Natural killer cell (primary cell): ENCODE measurements around the gene ARHGAP26. TPM values are rescaled to one million over a fixed set of nuclear protein-coding genes. Genes with fewer than 3 reads are reported as not detected.

Source experiments
- ATAC-seq, 3 donors: fragments of 150-1000 bp in 2 of 3; fragments of 200-7000 bp in 1 of 3; cut with Tn5 transposase; 1 replicate in 1 of 3; 2 replicates in 2 of 3; pipeline ENCODE4 v1.10.0; 2021; ENCODE audit warnings: mild to moderate bottlenecking in 2 of 3, moderate library complexity in 2 of 3
- DNase-seq, 2 donors: peaks; one replicate each; pipeline versions ENCODE4 v3.0.0 to v3.0.0-alpha.2; 2013 to 2021; ENCODE audit warnings: mixed read lengths in 1 of 2
- H3K27ac ChIP-seq: one replicate; pipeline ENCODE4 v1.5.1; 2013; ENCODE audit warnings: mild to moderate bottlenecking, low read length
- H3K27me3 ChIP-seq: one replicate; pipeline ENCODE4 v1.6.1; 2013; ENCODE audit warnings: low read length; ENCODE audit not compliant: control insufficient read depth, insufficient read depth
- H3K36me3 ChIP-seq: one replicate; pipeline ENCODE4 v1.6.1; 2013; ENCODE audit warnings: low read length; ENCODE audit not compliant: control insufficient read depth, insufficient read depth
- H3K4me1 ChIP-seq: one replicate; pipeline ENCODE4 v1.6.1; 2013; ENCODE audit warnings: low read length; ENCODE audit not compliant: control insufficient read depth, insufficient read depth
- H3K4me3 ChIP-seq: one replicate; pipeline ENCODE4 v1.5.1; 2013; ENCODE audit warnings: low read length
- H3K9me3 ChIP-seq: one replicate; pipeline ENCODE4 v1.6.1; 2013; ENCODE audit warnings: low read length; ENCODE audit not compliant: control insufficient read depth, insufficient read depth
- H3K27ac Mint-ChIP-seq, 2 donors: one replicate each; pipeline ENCODE4 v1.8.0; 2022; ENCODE audit warnings: mild to moderate bottlenecking in 2 of 2, mixed read lengths in 2 of 2, moderate library complexity in 1 of 2
- H3K27me3 Mint-ChIP-seq, 2 donors: one replicate each; pipeline ENCODE4 v1.8.0; 2022; ENCODE audit warnings: low read depth in 2 of 2, mixed read lengths in 2 of 2
- H3K36me3 Mint-ChIP-seq: one replicate; pipeline ENCODE4 v1.8.0; 2022; ENCODE audit warnings: mixed read lengths
- H3K4me1 Mint-ChIP-seq, 2 donors: one replicate each; pipeline ENCODE4 v1.8.0; 2022; ENCODE audit warnings: mixed read lengths in 2 of 2
- H3K4me3 Mint-ChIP-seq: one replicate; pipeline ENCODE4 v1.8.0; 2022; ENCODE audit warnings: mild to moderate bottlenecking, moderate library complexity, mixed read lengths
- H3K9me3 Mint-ChIP-seq, 2 donors: one replicate each; pipeline ENCODE4 v1.8.0; 2022; ENCODE audit warnings: mixed read lengths in 2 of 2
- CTCF ChIP-seq: fragments of 200-600 bp; IDR thresholded peaks from one replicate; pipeline ENCODE4 v1.8.0; 2022; ENCODE audit warnings: antibody characterized with exemption
- WGBS: methylation state at CpG from one replicate; pipeline ENCODE4 v1.1.7; 2013; ENCODE audit warnings: missing lambda C conversion rate; ENCODE audit not compliant: insufficient coverage; 5-methylcytosine and 5-hydroxymethylcytosine counted together
- intact Hi-C: fragments of 100-400 bp; cut with micrococcal nuclease; formaldehyde crosslinking; loops from one replicate; pipeline ENCODE4 v1.14.2; 2022
- total RNA-seq, 4 donors: library from RNA; stranded (reverse); fragments of 120-200 nt in 1 of 4; gene quantifications; one replicate each; pipeline versions ENCODE4 v1.2.3 to v1.2.4, GENCODE V29; 2013 to 2022

ARHGAP26 gene
- total RNA-seq, 3 donors from 2014 or later (not counting 1 experiment from before 2014, with no cell fraction given), result 153 to 159 (median 158) TPM

GRCh38 chr5:142839711-142840346 is 69.7 kb downstream of the ARHGAP26 start:
- H3K4me3 Mint-ChIP-seq, result no peak overlapping the region
- DNase-seq (no peak), ATAC-seq (no peak)
- no peaks in the 10 kb centered on the region for H3K27me3 ChIP-seq
- no peak for TF ChIP-seq CTCF
- WGBS, result 92% methylated on average over 6 of the region's 6 CpGs
- intact Hi-C loops, result no loop called here
- peaks cover 81 to 84% of the 10 kb centered on the region in 2 donors for H3K4me1 Mint-ChIP-seq
- no peaks in the 10 kb centered on the region for H3K36me3 ChIP-seq
- H3K9me3 Mint-ChIP-seq, result no peaks in the 10 kb centered on the region
- H3K4me3 ChIP-seq, result no peak overlapping the region
- no peak overlapping the region for H3K27ac ChIP-seq
- no peak overlapping the region for H3K27ac Mint-ChIP-seq
- no peaks in the 10 kb centered on the region for H3K9me3 ChIP-seq
- no peaks in the 10 kb centered on the region for H3K27me3 Mint-ChIP-seq
- H3K36me3 Mint-ChIP-seq, result no peaks in the 10 kb centered on the region
- H3K4me1 ChIP-seq, result peaks cover 10% of the 10 kb centered on the region

GRCh38 chr5:142840575-142840974 is 70.4 kb downstream of the ARHGAP26 start:
- no peaks in the 10 kb centered on the region for H3K9me3 Mint-ChIP-seq
- WGBS, result 84% methylated on average over 1 of the region's 2 CpGs
- H3K36me3 Mint-ChIP-seq, result no peaks in the 10 kb centered on the region
- H3K4me1 Mint-ChIP-seq, result peaks cover 81 to 84% of the 10 kb centered on the region in 2 donors
- Histone ChIP-seq H3K36me3 (no peaks in the 10 kb centered on the region), H3K4me3 (no peak overlapping the region), H3K4me1 (peaks cover 17% of the 10 kb centered on the region), H3K27me3 (no peaks in the 10 kb centered on the region), H3K27ac (no peak overlapping the region), H3K9me3 (no peaks in the 10 kb centered on the region)
- no peaks in the 10 kb centered on the region for H3K27me3 Mint-ChIP-seq
- no peak for ATAC-seq
- peak overlapping the region in 1 of 2 donors; percentile 16 for H3K27ac Mint-ChIP-seq
- TF ChIP-seq CTCF, result no peak
- intact Hi-C loops, result no loop called here
- DNase-seq, result no peak
- H3K4me3 Mint-ChIP-seq, result no peak overlapping the region

GRCh38 chr5:142841511-142842265 is 71.5 kb downstream of the ARHGAP26 start:
- peaks cover 24% of the 10 kb centered on the region for H3K4me1 ChIP-seq
- ATAC-seq (no peak), DNase-seq (no peak)
- H3K4me3 ChIP-seq, result no peak overlapping the region
- intact Hi-C loops, result no loop called here
- Mint-ChIP-seq H3K9me3 (no peaks in the 10 kb centered on the region), H3K36me3 (no peaks in the 10 kb centered on the region), H3K4me3 (no peak overlapping the region), H3K27ac (peak overlapping the region in 1 of 2 donors; percentile 16), H3K27me3 (no peaks in the 10 kb centered on the region), H3K4me1 (peaks cover 81 to 84% of the 10 kb centered on the region in 2 donors)
- no peak overlapping the region for H3K27ac ChIP-seq
- H3K27me3 ChIP-seq, result no peaks in the 10 kb centered on the region
- H3K9me3 ChIP-seq, result no peaks in the 10 kb centered on the region
- no peak for TF ChIP-seq CTCF
- no peaks in the 10 kb centered on the region for H3K36me3 ChIP-seq
- 99% methylated on average over 6 of the region's 6 CpGs for WGBS
